GM19043 (cell line): ENCODE results near the gene SYNJ2.

Source experiments
- ATAC-seq: cut with Tn5 transposase; IDR thresholded peaks from one replicate; pipeline ENCODE4 v1.9.1; 2021; ENCODE audit warnings: low read depth; ENCODE audit not compliant: unreplicated experiment

The SYNJ2 gene

DNA sequence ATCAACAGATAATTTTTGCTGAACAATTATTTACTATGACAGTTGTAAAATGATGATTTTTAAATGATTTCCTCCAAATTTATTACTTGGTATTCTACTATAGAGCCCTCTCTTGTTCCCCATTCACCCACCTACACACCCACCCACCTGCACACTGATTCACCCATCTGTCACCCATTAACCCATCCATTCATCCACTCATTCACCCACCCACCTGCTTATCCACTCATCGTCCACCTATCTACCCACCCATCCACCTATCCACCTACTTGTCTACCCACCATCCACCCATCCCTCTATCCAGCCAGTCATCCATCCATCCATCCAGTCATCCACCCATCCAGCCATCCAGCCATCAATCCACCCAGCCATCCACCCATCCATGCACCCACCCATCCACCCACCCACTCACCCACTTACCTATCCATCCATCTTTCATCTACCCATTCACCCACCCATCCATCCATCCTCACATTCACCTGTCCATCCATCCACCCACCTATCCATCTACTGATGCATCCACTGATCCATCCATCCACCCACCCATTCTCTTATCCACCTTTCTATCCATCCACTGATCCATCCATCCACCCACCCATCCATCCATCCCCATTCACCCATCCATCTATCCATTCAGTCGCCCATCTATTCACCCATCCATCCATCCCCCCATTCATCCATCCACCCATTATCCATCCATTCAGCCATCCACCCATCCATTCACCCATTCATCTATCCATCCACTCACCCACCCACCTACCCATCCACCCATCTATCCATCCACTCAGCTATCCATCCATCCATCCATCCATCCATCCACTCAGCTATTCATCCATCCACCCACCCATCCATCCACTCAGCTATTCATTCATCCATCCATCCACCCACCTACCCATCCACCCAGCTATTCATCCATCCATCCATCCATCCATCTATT is 72.0 kb downstream of the SYNJ2 start:
- ATAC-seq = no peak

DNA sequence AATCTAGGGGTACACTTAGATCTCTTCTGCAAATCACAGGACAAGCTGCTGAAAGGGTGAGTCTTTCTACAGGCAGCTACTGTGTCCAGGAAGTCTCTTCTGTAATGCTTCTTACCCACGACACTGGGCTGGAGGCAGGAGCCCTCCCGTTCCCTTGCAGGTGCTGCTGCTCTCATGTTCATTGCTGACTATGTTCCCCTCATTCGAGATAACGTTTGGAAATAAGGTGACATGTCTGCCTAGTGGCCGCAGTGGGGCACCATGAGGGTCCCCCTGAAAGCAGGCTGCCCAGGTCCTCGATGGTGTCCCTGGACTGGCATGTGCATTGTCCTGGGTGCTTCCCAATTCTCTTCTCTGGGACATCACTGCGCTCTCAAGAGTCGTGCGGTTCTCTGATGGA is 74.7 kb downstream of the SYNJ2 start:
- ATAC-seq = no peak

DNA sequence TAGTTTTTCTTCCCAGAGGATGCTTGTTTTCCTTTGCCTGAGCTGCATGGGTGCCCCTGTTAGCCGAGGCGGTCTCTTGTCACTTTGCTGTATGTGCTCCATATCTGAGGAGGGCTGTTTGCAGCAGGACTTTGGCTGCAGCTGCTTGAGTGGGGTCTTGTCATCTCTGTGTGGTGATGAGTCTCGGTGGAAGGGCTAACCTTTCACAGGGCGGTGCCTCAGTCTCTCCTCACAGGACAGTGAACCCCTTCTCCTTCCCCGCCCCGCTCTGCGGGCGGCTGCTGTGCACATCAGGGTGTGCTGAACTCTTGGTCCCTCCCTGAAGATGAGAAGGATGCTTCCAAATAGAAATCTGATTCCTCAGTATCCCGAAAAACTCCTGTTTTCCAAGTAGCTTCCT is 75.1 kb downstream of the SYNJ2 start:
- ATAC-seq = no peak

DNA sequence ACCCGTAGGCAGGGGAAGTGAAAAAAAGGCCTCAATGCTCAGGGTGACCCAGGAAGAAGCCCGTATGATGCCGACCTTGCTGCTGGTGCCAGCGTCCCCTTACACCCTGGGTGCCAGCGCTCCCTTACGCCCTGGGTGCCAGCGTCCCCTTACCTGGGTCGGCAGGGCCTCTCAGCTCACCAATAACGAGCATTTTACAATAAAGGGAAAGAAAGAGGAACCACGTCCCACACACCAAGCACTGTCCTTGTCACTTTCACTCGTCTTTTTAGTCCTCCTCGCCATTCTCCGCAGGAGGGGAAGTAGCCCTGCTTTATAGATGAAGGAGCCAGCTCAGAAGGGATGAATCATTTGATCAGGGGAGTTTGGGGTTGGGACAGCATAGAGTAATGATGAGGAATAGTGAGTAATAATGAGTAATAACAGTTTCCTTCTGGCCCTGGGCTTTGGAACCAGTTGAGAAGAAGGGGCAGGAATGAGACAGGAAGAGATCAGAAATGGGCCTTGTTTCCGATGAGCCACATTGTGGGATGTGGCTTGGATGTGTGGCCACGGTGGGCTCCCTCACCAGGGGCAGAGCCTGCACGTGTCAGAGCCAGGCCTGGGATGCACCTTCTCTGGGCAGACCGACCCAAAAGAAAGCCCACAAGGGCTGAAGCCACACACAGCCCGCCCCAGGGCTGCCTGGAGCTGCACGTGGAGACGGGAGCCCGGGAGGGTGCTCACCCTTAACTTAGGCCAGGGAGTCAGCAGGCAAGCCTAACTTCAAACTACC is 75.7 kb downstream of the SYNJ2 start:
- ATAC-seq = no peak

DNA sequence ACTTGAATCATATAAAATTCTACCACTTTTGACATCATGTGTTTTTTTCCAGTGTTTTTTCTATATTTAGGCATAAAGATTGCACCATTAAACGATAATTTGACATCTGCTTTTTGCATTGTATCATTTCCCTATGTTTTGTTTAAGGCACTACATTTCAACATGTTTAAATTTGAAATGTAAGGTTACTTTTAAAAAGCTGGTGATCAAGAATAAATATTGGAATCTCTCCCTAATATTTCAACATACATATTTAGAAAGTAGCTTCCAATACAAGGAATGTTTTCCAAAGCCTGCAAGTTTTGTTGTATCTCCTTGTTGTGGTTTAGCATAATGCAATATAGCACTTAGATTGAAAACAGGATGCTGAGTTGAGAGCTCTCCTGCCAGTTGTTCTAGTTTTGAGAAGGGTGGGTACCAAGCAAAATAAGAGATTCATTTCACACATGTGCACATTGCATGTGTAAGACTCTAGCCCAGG is 76.5 kb downstream of the SYNJ2 start:
- ATAC-seq = no peak

DNA sequence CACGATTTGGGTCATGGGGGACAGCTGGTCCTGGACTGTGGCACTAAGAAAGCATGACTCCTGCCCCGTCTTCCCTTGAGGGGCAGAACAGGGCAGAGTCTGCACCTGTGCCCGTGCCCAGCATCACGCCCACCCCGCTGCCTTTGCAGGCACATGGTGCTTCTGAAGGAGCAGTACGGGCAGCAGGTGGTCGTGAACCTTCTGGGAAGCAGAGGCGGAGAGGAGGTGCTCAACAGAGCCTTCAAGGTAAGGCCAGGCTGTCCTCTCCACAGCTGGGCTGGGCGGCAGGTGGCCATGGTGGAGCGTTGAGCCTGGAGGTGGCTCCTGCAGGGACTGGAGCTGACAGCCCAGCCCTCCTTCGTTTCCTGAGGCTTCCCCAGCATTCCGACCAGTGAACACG is 77.4 kb downstream of the SYNJ2 start:
- ATAC-seq = no peak

DNA sequence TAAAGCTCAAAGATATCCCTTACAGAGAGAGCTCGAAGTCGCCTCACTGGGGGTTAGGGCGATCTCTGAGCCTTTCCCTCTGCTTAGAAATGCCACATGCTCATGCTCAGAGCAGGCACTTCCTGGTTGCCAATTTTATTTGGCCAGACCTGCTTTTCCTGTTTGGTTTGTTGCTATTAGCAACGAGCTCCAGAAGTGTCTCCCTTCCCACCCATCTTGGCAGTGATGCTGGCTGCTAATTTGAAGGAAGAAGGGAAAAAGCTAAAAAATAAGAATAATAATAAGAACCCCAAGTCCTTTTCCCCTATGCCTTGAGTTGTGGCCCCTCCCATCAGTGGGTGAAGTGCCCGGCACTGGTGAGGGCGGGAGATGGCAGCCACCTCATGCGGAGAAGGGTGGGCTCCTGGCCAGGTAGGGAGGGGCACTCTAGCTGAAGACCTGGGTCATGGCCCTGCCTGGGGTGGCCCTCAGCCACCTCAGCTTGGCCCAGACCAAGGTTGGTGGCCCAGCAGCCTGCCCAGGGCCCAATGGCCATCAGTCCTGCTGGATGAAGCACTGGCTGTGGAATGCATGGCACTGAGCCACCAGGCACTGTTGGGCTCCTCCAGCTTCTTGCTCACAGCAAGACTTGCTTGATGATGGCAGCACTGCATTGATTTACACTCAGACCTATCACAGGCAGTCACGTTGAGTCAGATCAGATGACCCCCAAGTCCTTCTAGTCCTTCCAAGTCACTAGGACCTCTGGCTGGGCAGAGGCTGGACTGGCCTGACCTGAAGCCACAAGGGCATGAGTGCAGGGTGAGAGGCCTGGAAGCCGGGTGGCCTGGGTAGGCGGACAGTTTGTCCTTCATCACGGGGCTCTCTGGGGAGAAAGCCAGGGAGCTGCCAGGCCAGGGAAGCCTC is 79.0 kb downstream of the SYNJ2 start:
- no peak for ATAC-seq

DNA sequence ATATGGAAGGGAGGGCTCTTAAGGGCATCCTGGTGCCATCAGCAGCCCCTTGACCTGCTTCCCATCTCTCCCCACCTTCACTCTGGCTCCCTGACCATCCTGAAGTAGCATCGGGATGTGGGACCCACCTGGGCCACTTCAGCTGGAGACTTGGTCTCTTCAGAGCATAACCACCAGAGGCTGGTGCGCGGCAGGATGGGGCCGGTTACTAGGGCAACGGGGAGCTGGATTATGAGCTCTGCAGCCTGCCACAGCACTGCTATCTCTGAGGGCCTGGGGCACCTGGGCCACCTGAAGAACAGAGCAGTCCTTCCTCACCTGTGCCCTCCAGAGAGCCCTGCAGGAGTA is 79.7 kb downstream of the SYNJ2 start:
- ATAC-seq = no peak

DNA sequence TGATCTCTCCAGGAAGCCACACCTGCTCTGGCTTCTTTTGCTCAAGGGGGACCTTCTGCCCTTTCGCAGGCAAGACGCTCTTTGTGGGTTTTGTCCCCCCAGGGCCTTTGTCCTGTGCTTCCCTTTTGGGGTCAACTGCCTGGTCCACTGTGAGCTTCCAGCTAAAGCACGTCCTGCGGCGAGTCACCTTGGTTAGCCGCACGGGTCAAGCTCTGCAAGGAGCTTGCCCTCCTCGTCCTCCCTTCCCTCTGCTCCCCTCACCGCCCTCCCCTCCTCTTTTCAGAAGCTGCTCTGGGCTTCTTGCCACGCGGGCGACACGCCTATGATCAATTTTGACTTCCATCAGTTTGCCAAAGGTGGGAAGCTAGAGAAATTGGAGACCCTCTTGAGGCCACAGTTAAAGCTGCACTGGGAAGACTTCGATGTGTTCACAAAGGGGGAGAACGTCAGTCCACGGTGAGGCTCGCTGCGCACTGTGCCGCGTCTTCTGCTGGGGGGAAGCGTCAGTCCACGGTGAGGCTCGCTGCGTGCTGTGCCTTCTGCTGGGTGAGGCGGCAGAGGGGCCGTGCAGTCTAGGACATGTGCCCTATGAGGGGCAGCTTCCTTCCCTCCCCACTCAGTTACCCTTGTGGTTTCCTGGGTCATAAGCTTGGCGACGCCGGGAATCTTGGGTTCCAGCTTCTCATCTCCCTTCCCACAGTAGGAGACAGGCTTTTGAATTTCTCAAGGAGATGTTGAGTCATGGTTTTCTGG is 80.2 kb downstream of the SYNJ2 start:
- no peak for ATAC-seq

DNA sequence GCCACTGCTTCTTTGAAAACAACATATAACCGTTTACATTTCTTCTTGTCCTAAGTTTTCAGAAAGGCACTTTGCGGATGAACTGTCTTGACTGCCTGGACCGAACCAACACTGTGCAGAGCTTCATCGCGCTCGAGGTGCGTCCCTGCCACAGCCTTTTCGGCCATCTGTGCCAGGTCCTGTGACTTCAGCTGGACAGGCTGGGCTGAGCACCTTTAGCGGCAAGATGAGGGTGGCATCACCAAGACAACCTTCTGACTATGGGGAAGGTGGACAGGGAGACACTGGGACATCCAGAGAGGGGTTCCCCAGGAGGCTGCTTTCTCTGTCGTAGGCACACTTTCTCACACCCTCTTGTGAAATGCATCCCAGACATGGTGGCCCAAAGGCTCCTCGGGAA is 82.1 kb downstream of the SYNJ2 start:
- no peak for ATAC-seq

DNA sequence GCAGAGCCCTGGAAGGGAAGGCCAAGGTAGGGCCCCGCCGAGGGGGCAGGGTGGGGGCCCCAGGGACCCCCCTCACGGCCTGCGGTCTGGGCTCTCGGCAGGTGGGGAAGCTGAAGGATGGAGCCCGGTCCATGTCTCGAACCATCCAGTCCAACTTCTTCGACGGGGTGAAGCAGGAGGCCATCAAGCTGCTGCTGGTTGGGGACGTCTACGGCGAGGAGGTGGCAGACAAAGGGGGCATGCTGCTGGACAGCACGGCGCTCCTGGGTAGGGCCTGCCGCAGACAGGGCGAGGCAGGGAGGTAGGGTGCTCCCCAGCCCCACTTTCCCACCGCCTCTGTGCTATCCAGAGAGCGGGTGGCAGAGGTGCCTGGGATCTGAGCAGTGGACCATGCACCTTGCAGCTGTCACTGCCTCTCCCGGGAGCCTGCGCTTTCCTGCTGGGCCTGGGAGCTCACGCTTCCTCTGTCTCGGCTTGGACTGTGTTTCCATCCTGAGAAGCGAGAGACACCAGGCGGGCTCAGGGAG is 83.1 kb downstream of the SYNJ2 start:
- ATAC-seq = no peak

DNA sequence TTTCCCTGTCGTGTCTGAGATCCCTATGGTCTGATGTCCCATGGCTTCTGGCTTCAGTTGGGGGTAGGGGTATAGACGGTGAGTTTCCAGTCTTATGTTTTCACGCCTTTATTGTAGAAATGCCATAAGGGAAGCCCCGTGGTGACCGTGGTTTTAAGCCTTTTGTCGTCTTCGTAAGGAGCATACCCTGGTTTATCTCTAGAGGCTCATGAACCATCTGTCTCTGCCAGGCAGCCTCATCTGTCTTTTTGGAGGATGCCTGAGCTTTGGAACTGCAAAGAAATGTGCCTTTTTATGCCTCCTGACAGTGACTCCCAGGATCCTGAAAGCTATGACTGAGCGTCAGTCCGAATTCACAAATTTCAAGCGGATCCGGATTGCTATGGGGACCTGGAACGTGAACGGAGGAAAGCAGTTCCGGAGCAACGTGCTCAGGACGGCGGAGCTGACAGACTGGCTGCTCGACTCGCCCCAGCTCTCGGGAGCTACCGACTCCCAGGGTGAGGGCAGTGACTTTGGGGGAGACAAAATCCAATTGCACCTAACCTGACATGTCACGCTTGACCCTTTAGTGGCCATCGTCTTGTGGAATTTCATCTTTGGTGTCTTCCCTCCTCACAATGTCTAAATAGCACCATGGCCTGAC is 84.6 kb downstream of the SYNJ2 start:
- no peak for ATAC-seq

DNA sequence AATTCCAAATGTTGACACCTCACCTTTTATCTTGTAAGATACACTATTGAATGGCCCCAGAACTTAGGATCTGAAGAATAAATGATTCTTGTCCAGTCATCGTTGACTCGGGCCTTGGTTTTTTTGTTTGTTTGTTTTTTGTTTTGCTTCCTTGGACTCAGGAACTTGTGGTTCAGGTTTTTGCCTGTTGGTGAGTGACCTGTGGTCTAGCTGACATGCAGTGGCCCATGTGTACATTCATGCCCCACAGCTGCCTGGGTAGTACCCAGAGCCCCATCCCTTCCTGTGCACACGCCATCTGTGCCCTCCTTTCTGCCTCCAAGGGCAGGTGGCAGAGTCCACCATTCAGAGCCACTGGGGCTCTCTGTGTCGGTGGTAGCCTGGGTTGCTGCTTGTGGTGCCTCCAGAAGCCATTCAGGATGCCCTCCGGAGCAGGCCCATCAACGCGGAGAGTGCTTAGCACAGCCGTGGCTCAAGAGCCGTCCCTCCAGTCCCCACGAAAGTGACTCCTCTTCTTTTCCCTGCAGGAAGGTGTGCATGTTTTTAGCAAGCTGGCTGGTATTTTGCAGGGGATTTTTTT is 85.9 kb downstream of the SYNJ2 start:
- no peak for ATAC-seq

DNA sequence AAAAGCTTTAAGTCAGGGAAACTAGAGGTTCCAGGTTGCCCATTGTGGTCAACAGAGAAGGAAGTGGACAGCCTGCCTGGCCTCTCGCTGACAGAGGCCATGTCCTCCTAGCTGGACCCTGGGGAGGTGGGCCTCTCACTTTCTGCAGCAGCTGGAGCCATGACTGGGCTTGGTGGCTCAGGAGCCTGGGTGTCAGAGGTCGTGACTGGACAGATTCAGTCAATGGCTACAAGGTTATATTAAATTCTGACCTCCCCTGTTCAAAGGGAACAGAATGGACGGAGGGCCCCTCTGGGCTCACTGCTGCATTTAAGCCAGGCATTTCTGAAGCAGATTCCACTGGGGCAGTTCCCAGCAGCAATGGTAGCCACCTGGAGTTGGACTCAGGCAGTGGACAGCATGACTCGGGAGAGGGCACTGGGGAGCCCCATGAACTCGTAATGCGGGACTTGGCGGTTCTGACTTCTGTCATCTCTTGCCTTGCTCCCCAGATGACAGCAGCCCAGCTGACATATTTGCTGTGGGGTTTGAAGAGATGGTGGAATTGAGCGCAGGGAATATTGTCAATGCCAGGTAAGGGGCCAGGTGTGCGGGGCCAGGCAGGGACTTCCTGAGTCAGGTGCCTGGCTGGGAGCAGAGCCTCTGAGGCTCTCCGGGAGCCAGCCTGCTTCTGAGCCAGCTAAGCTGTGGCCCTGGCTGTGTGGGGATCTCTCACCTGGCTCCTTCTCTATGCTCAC is 86.7 kb downstream of the SYNJ2 start:
- ATAC-seq = no peak

DNA sequence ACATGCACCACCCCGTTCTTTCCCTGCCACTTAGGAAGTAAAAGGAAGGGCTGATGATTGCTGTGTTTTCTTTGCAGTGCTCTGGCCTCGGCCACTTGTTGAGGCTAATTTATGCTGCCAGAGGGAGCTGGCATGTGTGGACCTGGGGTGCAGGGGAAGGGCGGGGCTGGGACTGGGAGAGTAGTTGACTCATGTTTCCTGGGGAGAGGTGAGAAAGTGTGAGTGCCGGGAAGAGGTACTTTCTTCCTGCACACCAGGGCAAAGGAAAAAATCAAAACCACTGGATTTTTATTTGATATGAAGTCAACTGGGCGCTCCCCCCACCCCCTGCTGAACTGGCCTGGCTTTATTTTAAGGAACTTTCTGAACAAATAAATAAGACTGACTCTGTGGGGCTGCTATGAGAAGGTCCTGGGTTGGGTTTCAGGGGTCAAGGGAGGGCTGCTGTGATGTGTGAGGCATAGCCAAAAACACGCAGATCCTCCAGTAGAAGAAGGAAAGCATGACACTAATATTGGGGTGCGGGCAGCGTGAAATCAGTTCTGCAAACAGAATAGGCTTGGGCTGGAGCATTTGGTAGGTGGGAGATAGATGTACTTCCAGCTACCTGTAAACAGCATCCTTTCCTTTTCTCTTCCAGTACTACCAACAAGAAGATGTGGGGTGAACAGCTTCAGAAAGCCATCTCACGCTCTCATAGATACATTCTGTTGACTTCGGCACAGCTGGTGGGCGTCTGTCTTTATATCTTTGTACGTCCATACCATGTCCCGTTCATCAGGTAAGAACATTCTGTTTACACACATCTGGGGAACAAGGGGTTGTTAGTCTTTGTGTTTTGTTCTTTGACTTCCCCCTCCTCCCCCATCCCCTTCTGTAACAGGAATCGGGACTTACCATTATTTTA is 87.5 kb downstream of the SYNJ2 start:
- ATAC-seq = no peak

DNA sequence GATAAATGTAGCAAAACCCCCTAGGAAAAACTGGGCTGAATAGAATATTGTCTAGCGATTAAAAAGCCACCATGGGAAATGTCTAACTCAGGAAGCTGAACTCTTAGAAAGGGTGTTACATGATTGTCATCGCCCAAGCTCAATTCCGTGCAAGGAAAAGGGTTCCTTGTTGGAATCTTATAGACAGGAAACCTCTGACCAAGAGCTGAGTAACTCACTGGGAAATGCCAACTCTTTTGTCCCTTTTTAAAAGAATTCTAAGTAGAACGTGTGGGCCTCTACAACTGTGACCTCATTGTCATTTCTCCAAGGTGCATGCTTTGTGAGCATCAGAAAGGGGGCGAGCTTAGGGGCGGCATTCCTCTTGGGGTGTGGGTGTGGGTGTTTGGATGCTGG is 88.1 kb downstream of the SYNJ2 start:
- ATAC-seq = no peak

DNA sequence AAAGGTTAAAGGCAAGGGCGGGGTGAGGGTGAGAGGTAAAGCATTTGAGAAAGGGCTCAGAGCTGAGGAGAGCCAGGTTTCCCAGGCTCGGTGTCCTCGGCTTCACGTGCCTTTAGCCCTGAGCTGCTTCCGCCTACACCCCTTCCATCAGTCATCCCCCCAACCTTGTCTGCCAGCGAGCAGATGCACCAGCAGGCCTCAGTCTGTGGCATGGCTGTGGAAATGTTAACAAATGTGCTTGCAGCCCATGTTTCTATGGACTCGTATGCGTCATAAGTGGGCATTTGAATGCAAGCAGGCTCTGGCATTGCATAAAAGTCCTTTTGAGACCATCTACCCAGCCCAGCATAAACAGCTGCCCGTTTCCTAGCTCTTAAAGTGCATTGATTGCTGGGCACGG is 88.8 kb downstream of the SYNJ2 start:
- no peak for ATAC-seq
